ENCODE data around the gene SLC1A2.

The SLC1A2 gene

DNA sequence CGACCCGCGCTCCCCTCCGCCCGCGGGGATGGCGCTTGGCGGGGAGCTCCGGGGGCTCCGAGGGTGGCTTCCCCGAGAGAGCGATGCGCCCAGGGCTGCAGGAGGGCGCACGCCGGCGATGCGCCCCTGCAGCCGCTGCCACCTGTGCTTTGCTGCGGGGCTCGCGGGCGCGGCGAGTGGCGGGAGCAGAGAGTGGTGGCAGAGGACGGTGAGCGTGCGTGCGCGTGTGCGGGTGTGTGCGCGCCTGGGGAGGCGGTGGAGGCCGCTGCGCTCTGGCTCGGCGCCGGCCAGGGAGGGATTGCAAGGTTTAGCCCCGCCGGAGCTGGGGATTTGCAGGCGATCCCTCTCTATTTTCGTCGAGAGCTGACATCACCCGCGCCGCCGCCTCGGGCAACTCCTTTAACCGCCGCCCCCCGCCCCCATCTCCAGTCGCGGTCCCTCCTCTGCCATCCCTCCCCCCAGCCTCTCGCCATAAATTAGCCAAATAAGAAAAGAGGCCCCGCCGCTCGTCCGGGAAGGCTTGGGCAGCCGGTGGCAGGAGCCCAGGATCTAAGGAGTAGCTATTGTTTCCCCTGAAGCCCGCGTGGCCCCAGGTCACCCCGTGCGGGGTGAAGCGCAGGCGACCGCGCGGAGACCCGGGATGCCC lies at the start of gene SLC1A2:
SLC1A2 (minus strand) TSS at position 375 of the 646 bp plus-strand sequence. CDS start 592 bp downstream, outside the sequence.
- Mint-ChIP-seq H3K27ac (no peak within 1 kb of the TSS), H3K4me1 (peaks cover 26% of the 10 kb centered on the region), H3K9me3 (no peaks in the 10 kb centered on the region), H3K36me3 (no peaks in the 10 kb centered on the region), H3K27me3 (peaks cover 63% of the 10 kb centered on the region), H3K4me3 (peak within 1 kb of the TSS; percentile 76)
- ATAC-seq, result peak; percentile 4

DNA sequence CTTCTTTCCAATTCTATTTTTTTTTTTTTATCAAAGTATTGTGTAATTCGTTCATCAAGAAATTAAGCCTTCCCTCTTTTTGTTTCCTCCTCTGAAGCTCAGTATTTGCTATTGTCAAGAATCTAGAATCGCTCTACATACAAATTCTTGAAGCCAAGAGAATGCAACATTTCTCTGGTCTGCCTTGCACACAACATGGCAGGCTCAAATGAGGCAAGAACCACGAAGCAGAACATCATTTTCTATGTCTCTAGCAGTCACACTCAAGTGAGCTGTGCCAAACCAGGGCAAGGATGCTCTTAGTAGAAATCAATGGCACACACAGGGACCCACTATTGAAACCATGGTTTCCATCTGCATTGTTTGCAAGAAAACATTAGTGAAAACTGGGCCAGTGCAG lies 46.7 kb upstream of the SLC1A2 start:
- no peak for ATAC-seq
- Mint-ChIP-seq H3K27me3 (peaks cover 32% of the 10 kb centered on the region), H3K4me1 (no peaks in the 10 kb centered on the region), H3K4me3 (no peak overlapping the region), H3K9me3 (no peaks in the 10 kb centered on the region), H3K36me3 (no peaks in the 10 kb centered on the region), H3K27ac (no peak overlapping the region)

DNA sequence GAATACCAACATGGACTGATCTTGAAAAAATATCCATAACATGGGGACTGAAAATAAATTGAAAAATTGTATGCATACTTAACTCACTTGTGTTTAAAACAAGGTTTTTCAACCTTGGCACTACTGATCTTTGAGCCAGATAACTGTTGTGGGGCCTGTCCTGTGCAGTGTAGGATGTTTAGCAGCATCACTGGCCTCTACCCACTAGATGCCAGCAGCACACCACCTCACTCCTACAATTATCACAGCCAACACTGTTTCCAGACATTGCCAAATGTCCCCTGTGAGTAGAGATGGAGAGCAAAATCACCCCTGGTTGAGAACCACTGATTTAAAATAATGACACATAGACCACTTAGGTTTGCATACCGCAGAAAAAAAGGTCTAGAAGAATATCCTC lies 45.0 kb upstream of the SLC1A2 start:
- Mint-ChIP-seq H3K4me3 (no peak overlapping the region), H3K27me3 (peaks cover 23% of the 10 kb centered on the region), H3K36me3 (no peaks in the 10 kb centered on the region), H3K4me1 (no peaks in the 10 kb centered on the region), H3K9me3 (no peaks in the 10 kb centered on the region), H3K27ac (no peak overlapping the region)
- ATAC-seq, result no peak

DNA sequence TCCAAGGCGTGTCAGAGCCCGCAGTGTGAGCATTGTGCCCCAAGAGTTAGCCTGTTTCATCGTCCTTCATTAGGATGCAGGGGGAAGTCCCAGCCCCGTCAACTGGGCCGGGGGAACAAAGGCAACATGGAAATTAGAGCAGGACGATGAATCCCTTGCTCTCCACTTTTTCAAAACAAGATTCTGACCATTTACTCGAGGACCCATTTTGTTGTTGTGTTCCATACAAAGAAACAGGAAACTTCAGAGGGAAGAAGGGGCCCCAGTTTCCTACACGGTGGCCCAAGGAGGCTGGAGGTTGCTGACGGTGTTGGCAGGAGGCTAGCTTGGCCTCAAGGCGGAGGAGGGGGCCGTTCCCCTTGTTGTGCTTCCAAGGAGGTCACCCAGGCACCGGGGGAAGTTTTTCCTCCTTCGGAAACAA lies 44.0 kb upstream of the SLC1A2 start:
- no peaks in the 10 kb centered on the region for H3K36me3 Mint-ChIP-seq
- H3K4me3 Mint-ChIP-seq, result no peak overlapping the region
- H3K27me3 Mint-ChIP-seq, result peaks cover 13% of the 10 kb centered on the region
- H3K4me1 Mint-ChIP-seq, result no peaks in the 10 kb centered on the region
- no peak overlapping the region for H3K27ac Mint-ChIP-seq
- H3K9me3 Mint-ChIP-seq, result no peaks in the 10 kb centered on the region
- no peak for ATAC-seq

DNA sequence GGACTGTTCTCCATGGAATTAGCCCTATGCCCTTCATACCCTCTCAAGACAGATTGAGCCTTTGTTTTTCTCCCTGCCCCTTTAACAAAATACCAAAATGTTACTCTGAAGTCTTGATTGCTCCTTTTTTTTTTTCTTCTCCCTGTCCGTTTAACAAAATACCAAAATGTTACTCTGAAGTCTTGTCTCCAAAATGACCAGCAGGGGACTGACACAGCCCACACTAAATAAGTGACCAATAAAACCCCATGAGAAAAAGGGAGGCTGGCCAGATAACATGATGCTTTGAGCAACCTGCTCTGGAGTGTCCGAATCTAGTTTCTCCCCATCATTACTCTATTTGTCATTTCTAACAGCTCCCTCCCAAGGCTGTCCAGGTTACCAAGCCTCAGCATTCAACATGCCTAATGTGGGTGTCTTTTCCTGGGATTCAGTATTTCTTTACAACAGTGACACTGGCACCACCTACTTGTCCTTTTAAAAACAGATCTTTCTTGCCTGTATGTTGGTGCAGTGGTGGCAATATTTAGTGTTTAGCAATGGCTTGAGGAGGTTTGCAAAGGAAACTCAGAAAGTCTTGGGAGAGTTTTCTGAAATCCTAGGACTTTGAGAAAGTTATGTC lies 42.7 kb upstream of the SLC1A2 start:
- no peaks in the 10 kb centered on the region for H3K4me1 Mint-ChIP-seq
- peaks cover 5% of the 10 kb centered on the region for H3K27me3 Mint-ChIP-seq

DNA sequence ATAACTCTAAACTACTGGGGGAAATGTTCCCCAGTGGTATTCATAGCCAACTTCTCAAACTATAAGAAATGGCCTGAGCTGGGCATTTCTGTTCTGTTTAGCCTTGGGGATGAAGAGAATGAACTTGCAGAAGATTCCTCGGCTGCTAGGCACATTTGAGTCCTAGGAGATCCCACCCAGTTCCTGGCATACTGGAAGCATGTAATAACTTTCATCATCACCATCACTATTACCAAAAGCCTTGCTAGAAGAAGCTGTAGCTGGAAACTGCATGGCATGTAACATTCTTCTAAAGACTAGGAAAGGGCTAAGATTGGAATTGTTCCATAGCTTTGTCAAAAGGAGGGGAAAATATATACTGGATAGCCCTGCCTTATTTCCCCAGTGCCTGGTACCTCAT lies 40.1 kb upstream of the SLC1A2 start:
- H3K4me1 Mint-ChIP-seq, result no peaks in the 10 kb centered on the region
- H3K27me3 Mint-ChIP-seq, result no peaks in the 10 kb centered on the region
- H3K36me3 Mint-ChIP-seq, result no peaks in the 10 kb centered on the region
- H3K4me3 Mint-ChIP-seq, result no peak overlapping the region
- H3K9me3 Mint-ChIP-seq, result no peaks in the 10 kb centered on the region
- no peak for ATAC-seq
- no peak overlapping the region for H3K27ac Mint-ChIP-seq

More for the DNA sequence above, 42.7 kb upstream of the SLC1A2 start:
- H3K27ac Mint-ChIP-seq, result no peak overlapping the region
- no peaks in the 10 kb centered on the region for H3K9me3 Mint-ChIP-seq
- H3K4me3 Mint-ChIP-seq, result no peak overlapping the region
- ATAC-seq, result no peak
- no peaks in the 10 kb centered on the region for H3K36me3 Mint-ChIP-seq

DNA sequence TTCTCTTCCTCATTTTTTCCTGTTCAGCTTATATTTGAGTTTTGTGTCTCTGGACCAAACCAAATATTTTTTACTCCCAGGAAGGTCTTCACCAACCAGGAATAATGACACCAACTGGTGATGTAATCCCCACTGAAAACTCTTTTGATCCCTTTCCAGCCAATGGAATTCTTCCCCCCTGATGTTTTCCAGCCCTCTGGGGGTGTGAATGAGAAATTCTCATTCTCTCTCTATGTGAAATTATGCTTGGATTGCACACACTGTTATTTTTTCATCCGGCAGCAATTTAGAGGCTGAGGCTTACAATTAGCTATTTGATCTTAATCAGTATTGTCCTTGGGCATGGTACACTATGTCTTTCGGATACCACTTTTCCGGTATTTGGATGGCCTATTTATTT lies 39.5 kb upstream of the SLC1A2 start:
- Mint-ChIP-seq H3K27me3 (no peaks in the 10 kb centered on the region), H3K27ac (no peak overlapping the region), H3K4me1 (no peaks in the 10 kb centered on the region), H3K9me3 (no peaks in the 10 kb centered on the region), H3K4me3 (no peak overlapping the region), H3K36me3 (no peaks in the 10 kb centered on the region)
- ATAC-seq, result no peak

DNA sequence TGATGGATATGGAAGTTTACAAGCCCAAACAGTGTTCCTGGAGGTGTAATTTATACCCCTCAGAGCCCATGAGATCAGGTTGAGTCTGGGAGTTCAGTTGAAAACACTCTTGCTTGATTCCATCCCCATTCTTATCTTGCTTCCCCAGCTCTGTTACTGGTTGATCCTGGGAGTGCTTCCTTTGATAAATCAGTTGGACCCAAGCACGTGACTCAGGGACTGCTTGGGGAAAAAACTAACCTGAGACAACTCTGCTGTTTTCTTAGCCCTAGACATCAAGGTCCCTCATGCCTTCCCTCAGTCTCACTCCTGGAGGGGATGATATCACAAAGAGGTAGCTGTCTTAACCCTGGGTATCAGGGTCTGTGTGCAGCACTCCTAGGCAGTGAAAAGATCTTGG lies 35.0 kb upstream of the SLC1A2 start:
- H3K36me3 Mint-ChIP-seq, result no peaks in the 10 kb centered on the region
- no peak overlapping the region for H3K4me3 Mint-ChIP-seq
- no peak for ATAC-seq
- no peaks in the 10 kb centered on the region for H3K9me3 Mint-ChIP-seq
- H3K27ac Mint-ChIP-seq, result no peak overlapping the region
- peaks cover 16% of the 10 kb centered on the region for H3K27me3 Mint-ChIP-seq
- H3K4me1 Mint-ChIP-seq, result no peaks in the 10 kb centered on the region

DNA sequence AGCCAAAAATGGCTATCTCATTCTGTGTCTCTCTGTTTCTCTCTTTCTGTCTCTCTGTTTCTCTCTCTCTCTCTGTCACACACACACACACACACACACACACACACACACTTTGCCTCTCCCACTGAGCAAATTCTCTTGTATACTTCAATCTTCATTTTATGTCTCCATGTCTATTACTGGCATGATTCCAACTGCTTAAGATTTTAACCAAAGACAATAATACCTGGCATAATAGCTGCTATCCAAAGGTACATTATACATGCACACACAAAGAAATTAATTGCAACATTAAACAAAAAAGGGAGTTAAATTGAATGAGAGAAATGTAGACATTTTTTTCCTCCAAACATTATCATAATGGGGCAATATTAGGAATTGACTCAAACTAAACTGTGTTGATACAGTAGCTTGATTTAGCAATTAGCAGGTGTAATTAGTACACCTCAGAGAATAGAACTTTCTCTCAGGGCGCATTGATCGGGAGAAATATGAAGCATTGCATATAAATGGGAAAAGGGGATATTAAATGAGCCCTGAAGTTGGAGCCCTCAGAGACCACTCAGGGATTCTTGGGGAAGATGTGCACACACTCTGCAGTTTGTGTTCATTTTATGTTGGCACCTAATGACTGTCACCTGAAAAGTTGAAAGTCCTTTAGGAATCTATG lies 17.4 kb upstream of the SLC1A2 start:
- no peaks in the 10 kb centered on the region for H3K9me3 Mint-ChIP-seq
- no peak overlapping the region for H3K27ac Mint-ChIP-seq
- peaks cover 26% of the 10 kb centered on the region for H3K27me3 Mint-ChIP-seq
- H3K4me3 Mint-ChIP-seq, result no peak overlapping the region
- H3K36me3 Mint-ChIP-seq, result no peaks in the 10 kb centered on the region
- ATAC-seq, result no peak
- no peaks in the 10 kb centered on the region for H3K4me1 Mint-ChIP-seq

DNA sequence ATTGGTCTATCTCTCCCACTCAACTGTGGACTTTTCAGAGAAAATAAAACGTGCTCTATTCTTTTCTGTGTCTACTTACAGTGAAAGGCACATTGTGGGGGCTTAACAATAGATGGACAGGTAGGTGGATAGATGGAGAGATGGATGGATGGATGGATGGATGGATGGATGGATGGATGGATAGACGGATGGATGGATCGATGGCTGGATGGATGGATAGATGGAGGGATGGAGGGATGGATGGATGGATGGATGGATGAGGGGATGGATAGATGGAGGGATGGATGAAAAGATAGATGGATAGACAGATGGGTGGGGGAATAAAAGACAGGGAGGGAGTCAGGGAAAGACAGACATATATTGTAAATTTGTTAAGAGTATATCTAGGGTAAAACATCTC lies 14.2 kb upstream of the SLC1A2 start:
- H3K4me1 Mint-ChIP-seq, result no peaks in the 10 kb centered on the region
- H3K36me3 Mint-ChIP-seq, result no peaks in the 10 kb centered on the region
- peaks cover 19% of the 10 kb centered on the region for H3K27me3 Mint-ChIP-seq
- no peak overlapping the region for H3K4me3 Mint-ChIP-seq
- ATAC-seq, result no peak
- no peak overlapping the region for H3K27ac Mint-ChIP-seq
- no peaks in the 10 kb centered on the region for H3K9me3 Mint-ChIP-seq

DNA sequence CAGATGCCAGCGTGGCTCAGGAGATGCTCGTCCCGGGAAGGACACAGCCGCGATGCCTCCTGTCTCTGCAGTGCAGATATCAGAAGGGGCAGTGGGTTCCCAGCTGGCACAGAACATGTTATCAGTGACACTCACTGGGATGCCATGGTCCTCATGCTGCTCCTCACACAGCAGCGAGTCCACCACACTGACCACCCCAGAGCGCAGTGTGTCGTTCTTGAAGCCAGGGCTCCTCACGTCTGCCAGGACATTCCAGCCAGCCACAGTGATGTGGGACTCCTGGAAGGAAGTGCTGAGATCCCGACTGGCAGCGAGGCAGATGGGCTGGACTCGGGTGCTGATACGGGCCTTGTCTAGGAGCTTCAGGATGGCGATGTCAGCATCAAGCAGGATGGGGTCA lies 13.1 kb upstream of the SLC1A2 start:
- no peaks in the 10 kb centered on the region for H3K4me1 Mint-ChIP-seq
- no peak overlapping the region for H3K4me3 Mint-ChIP-seq
- H3K36me3 Mint-ChIP-seq, result no peaks in the 10 kb centered on the region
- peaks cover 31% of the 10 kb centered on the region for H3K27me3 Mint-ChIP-seq
- no peaks in the 10 kb centered on the region for H3K9me3 Mint-ChIP-seq
- ATAC-seq, result no peak
- H3K27ac Mint-ChIP-seq, result no peak overlapping the region

DNA sequence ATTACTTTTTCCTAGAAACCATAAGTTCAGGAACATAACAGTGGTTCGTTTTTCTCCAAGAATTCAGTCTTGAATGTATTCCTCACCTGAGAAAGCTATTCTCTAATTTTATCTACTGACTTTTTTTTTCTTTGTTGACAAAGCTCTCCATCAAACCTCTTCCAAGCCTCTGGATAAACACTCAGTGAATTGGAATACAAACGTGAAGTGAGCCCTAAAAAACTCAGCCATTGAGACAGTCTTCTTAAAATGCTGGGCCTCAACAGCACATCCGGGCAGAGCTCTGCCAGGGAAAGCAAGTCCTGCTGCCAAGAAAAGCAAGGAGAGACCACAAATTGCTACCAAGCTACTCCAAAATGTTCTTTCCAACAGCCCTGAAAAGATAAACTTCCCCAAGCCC lies 7.7 kb upstream of the SLC1A2 start:
- H3K9me3 Mint-ChIP-seq, result no peaks in the 10 kb centered on the region
- H3K36me3 Mint-ChIP-seq, result no peaks in the 10 kb centered on the region
- no peak for ATAC-seq
- H3K4me1 Mint-ChIP-seq, result no peaks in the 10 kb centered on the region
- peaks cover 20% of the 10 kb centered on the region for H3K27me3 Mint-ChIP-seq
- H3K4me3 Mint-ChIP-seq, result no peak overlapping the region
- no peak overlapping the region for H3K27ac Mint-ChIP-seq

DNA sequence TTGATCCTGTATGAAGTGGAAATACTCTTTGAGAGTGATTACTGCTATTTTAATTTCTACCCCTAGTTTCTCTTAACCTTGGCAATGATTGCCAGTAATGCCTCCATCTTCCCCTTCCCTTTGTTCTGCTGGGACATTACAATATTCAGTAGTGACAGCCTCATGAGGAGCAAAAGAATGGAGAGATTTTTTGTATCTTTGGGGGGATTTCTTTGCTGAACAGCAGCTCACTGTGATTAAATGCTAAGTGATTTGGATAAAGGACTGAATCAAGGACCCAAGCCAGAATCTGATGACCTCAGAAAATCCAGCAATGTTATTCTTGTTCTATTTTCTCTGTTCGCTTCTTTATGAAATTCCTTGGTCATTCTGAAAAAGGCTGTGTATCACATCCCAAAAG lies 7.0 kb upstream of the SLC1A2 start:
- H3K4me1 Mint-ChIP-seq, result no peaks in the 10 kb centered on the region
- no peak overlapping the region for H3K27ac Mint-ChIP-seq
- no peak for ATAC-seq
- peaks cover 25% of the 10 kb centered on the region for H3K27me3 Mint-ChIP-seq
- H3K9me3 Mint-ChIP-seq, result no peaks in the 10 kb centered on the region
- H3K4me3 Mint-ChIP-seq, result no peak overlapping the region
- H3K36me3 Mint-ChIP-seq, result no peaks in the 10 kb centered on the region

DNA sequence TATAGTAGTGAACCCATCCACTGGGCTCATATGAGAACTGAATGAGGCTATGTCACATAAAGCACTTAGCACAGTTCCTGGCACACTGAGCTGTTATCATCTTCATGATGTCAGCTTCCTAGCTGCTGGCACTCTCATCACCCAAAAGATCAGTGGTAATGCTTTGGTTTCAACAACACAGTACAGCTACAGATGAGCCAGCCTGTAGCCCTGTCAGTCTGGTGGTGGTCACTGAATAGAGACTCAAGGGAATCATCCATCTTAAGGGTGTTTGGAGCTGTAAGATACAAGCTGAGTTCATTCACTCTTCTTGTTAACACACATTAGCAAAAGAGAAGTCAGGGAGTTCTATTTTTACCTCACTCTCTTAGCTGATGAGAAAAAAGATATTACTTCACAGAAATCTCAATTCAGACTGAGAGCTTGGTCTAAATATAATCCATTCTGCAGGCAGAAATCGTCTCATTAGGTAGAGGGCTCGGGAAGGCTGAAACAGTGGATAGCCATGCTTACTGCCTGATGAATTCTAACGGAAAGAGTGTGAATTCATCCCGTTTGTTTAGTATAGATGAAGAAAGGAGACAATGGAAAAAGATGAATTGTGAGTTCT lies 6.3 kb upstream of the SLC1A2 start:
- no peak overlapping the region for H3K4me3 Mint-ChIP-seq
- no peaks in the 10 kb centered on the region for H3K9me3 Mint-ChIP-seq
- ATAC-seq, result no peak
- H3K36me3 Mint-ChIP-seq, result no peaks in the 10 kb centered on the region
- peaks cover 32% of the 10 kb centered on the region for H3K27me3 Mint-ChIP-seq
- H3K4me1 Mint-ChIP-seq, result peaks cover 5% of the 10 kb centered on the region
- H3K27ac Mint-ChIP-seq, result no peak overlapping the region

DNA sequence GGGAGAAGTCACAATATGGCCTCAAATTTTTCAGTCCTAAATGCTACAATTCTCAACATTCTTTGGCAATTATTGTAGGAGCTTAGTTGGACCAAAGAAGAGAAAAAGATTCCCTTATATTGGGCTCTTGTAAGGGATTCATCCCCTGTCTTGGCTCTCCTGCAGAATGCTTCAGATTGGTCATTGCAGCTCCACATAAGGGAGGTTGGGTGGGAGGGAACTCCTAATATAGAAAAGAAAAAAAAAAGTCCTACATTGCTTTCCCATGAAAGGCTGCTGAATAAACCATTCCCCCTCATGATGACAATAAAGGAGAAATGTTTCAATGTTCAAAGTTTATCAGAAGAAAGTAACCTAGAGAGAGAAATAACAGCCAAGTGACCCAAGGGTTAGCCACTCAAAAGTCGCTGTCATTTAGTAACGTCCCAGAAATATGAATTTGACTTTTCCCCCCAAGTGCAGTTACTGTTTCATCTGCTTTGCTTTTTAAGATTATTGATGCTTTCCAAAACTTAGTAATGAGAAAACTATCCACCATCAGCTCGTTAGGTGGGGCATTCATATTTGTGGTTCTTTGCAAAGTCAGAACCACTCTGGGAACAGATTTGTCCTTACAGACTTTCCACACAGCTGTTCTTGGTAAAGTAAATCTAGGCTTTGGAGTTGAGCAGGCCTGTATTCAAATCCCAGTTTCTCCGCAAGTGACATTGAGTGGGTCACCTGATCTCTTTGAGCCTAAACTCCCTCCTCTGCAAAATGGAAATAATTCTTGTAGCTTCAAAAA lies 5.0 kb upstream of the SLC1A2 start:
- Mint-ChIP-seq H3K36me3 (no peaks in the 10 kb centered on the region), H3K27me3 (peaks cover 45% of the 10 kb centered on the region), H3K4me3 (no peak overlapping the region), H3K9me3 (no peaks in the 10 kb centered on the region), H3K4me1 (peaks cover 17% of the 10 kb centered on the region), H3K27ac (no peak overlapping the region)
- no peak for ATAC-seq
